HG03066 (cell line): Measurements from ENCODE around the gene TIMM17A.

Experiments used
- ATAC-seq: cut with Tn5 transposase; IDR thresholded peaks from one replicate; pipeline ENCODE4 v1.9.1; 2021; ENCODE audit warnings: low read depth; ENCODE audit not compliant: unreplicated experiment

The TIMM17A gene

DNA sequence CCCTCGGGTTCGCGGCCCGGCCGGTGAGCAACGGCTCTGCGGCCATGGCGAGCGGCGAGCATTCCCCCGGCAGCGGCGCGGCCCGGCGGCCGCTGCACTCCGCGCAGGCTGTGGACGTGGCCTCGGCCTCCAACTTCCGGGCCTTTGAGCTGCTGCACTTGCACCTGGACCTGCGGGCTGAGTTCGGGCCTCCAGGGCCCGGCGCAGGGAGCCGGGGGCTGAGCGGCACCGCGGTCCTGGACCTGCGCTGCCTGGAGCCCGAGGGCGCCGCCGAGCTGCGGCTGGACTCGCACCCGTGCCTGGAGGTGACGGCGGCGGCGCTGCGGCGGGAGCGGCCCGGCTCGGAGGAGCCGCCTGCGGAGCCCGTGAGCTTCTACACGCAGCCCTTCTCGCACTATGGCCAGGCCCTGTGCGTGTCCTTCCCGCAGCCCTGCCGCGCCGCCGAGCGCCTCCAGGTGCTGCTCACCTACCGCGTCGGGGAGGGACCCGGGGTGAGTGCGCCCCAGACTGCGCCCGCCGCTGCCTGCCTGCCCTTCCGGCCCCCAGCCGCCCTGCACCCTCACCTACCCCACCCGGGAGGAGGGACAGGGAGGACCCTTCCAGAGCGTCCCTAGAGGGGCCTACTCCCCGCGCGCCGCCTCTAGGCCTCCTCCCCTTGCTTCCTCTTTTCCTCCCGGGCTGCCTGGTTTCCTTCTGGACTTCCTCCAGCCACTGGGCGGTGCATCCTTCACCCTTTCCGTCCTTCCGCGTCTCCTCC is 27.5 kb downstream of the TIMM17A start, which contains the start of gene RNPEP:
Gene RNPEP, plus strand, starts transcription at position 26 of the 757 bp plus-strand sequence. Its CDS starts 19 bp downstream, at position 45.
- ATAC-seq: peak; percentile 68

DNA sequence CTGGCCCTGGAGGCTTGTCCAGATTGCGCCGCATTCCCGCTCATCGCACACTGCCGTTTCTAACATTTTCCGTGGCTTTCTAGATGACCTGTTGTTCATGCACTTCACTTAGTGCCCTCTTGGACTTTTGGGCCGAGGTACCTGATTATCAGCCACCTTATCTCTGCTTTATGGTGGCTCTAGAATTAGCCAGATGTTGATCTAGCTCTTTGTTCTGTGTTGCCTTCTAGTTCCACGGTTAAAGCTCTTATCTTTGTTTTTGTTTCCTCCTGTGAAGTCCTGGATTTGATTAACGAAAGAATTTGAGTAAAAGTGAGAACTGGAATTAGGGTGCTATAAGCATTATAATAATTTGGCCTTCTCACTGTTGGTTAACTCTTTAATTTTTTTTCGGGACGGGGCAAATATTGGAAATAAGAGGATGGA is 28.1 kb downstream of the TIMM17A start:
- no peak for ATAC-seq

DNA sequence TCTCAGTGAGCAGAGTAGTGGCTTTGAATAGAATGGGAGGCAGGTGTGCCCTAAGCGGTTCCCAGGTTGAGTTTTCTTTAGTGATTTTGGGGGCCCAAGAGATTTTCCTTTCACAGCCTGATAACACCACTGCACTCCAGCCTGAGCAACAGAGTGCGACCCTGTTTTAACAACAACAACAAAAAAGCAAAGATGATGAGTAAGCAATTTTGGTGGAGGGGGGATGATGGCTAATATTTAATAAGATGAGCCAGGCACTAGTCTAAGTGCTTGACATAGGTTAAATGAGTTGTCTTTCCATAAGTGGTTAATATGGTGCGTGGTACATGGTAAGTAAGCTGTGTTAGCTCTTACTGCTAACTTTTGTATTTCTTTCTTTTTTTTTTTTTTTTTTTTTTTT is 29.1 kb downstream of the TIMM17A start:
- ATAC-seq: no peak

DNA sequence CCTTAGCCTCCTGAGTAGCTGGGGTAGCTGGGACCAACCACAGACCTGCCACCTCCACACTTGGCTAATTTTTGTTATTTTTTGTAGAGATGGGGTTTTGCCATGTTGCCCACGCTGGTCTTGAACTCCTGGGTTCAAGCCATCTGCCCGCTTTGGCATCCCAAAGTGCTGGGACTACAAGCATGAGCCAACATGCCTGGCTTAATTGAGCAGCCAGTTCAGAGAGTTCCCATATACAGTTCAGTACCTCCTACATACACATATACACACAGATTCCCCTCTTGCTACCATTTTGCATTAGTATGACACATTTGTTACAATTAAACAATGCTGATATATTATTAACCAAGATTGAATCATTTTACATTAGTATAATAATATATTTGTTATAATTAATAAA is 30.1 kb downstream of the TIMM17A start:
- ATAC-seq: no peak

DNA sequence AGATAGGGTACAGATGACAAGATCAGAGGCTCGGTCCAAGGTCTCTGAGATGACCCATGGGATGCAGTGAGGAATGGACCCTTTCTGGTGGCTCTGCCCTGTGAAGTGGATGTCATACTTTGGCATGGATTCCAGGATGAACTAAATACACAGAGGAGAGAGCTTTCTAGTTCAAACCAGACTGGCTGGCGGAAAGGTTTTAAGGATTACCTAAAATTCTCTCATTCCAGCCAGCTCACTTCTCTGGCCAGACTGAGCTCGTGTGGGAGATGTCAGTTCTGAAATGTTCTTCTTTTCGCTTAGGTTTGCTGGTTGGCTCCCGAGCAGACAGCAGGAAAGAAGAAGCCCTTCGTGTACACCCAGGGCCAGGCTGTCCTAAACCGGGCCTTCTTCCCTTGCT is 33.3 kb downstream of the TIMM17A start:
- ATAC-seq: no peak

DNA sequence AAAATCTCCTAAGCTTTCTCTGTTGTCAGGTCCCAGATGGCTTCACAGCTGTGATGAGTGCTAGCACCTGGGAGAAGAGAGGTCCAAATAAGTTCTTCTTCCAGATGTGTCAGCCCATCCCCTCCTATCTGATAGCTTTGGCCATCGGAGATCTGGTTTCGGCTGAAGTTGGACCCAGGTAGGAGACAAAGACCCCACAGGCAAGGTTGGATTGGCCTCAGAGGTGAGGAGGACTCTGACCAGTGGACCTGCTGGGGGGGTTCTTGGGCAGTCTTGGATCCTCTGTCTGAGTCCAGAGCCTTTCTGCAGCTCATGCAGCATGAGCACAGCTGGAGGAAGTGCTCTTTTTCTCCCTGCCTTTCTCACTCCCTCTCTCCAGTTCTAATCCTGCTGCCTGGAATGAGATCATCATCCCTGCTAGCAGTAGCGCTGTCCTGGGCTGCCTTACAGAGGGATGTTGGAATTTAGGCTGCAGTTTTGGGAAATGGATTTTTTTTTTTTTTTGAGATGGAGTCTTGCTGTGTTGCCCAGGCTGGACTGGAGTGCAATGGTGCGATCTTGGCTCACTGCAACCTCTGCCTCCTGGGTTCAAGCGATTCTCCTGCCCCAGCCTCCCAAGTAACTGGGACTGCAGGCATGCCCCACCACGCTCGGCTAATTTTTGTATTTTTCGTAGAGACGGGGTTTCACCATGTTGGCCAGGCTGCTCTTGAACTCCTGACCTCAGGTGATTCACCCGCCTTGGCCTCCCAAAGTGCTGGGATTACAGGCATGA is 34.2 kb downstream of the TIMM17A start:
- no peak for ATAC-seq

DNA sequence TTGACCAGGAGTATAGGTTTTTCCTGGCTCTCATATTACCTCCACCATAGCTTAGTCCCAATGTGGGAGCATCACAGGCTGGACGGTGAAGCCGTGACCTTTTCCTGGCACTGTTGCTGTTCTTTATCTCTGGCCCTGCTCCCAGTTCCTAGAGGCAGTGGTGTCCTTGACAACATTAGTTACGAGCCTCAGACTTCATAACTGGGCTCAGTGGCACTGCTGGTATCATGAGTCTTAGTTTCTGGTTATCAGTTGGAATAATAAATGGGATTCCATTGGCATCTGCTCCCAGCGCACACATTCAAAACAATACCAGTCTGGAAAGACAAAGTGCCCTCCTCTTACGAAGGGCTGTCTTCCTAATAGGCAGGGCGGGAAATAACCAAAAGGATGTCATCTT is 35.1 kb downstream of the TIMM17A start:
- ATAC-seq: no peak

DNA sequence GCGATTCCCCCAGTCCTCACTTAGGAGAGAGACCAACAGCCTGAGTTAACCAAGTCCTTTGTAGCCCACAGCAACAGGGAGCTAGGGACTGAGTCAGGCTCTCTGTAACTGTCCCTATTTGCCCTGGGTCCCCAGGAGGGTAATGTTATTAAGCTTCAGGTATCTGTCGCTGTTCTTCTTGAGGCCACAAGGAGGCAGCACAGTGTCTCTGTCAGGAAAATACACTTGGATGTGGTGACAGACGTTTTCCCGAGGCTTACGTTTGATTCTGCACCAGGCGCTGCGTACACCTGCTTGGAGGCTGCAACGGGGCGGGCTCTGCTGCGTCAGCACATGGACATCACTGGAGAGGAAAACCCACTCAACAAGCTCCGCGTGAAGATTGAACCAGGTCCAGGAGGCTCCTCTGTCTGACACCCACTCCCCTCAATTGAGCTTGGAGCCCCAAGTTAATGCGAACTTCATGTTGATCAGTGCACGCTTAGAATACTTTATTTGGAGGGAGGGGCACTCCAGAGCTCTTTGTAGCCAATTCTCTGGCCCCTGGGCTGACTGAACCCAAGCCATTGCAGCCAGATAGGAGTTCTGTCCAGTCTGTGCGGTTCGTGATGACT is 44.4 kb downstream of the TIMM17A start:
- no peak for ATAC-seq

DNA sequence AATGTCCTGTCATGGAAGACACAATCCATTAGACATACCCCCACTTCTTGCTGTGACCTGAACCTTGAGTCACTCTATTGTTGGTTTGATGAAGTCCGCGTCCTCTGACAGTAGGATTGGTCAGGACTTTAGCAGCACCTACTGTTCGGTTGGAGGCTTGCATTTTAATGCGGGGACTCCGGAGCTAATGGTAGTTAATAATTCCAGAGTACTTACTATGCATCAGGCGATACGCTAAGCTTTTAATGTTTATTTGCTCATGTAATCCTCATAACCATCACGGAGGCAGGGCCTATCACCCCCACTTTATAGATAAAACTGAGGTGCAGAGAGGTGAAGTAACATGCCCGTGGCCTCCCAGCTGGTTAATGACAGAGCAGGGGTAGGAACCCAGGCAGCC is 47.2 kb downstream of the TIMM17A start:
- ATAC-seq: no peak

DNA sequence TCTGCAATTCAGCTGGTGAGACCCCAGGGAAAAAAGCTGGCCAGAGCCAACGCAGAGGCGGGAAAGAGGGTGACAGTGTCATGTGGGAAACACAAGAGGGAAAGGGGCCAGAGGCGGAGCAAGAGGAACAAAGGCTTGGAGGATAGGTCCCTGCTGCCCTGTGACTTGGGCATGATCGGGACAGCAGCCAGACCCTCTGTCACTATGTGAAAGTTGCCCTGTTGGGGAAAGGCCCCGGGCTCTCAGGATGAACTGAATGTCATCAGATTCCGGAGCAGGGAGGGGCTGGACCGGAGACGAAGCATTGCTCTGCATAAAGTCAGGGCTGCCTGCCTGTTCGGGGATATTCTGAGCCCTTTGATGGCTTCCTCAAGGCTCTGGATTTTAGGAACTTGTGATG is 49.4 kb downstream of the TIMM17A start:
- no peak for ATAC-seq

DNA sequence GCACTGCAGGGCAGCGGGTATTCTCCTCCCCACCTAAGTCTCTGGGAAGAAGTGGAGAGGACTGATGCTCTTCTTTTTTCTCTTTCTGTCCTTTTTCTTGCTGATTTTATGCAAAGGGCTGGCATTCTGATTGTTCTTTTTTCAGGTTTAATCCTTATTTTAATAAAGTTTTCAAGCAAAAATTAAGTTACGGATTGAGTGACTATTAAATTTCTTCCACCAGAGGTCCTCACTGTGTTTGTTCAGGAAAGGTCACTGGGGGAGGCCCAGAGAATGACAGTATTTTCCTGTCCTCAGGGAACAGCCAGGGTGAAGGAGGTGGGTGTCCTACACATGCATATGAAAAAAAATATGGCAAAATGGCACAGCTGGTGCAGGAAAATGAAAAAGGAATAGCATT is 50.7 kb downstream of the TIMM17A start:
- no peak for ATAC-seq

DNA sequence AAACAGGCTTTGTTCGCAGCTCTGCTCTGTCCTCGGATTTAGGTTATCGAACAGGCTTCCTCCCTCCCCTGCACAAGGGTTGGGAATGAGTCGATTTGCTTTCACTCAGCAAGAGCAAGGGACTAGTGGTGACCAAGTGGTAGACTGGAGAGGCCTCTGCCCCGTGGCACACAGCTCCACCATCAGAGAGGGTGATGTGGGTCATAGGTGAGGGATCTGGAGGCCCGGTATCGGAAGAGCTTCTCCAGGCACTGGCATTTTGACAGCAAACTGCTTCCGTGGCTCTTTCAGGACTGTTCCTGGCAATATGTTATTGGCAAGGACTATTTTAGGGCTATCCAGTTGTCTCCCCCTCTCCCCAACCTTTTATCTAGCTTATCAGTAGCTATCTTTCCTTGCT is 52.0 kb downstream of the TIMM17A start:
- ATAC-seq: no peak

DNA sequence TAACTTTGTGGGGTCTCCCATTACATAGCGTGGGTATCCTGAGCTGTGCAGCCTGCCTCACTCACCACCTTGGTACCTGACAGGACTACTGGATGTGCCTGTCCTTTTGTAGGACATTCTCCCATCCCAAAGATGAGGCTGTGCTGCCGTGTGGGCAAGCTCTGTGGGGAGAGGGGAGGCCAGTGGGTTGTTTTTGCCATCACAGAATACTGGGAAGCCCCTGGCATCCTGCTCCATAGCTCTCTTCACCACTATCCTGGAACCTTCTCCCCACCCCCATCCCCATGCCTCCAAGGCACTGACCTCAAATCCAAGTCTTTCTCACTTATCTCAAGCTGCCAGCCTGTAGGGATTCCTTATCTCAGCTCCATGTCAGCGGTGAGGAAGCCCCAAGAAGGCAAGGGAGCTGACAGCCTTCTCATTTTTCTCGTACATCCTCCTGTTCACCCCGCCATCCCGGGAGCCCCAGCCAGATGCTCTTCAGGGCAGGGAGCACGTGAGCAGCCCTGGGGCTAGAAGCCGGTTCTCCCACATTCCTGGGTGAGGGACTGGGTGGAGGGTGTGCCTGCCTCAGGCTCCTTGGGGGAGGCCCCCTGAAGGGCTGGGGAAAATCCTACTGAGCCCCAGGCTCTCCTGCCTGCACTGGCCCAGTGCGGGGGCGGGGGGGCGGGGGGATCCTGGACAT is 52.6 kb downstream of the TIMM17A start:
- no peak for ATAC-seq

DNA sequence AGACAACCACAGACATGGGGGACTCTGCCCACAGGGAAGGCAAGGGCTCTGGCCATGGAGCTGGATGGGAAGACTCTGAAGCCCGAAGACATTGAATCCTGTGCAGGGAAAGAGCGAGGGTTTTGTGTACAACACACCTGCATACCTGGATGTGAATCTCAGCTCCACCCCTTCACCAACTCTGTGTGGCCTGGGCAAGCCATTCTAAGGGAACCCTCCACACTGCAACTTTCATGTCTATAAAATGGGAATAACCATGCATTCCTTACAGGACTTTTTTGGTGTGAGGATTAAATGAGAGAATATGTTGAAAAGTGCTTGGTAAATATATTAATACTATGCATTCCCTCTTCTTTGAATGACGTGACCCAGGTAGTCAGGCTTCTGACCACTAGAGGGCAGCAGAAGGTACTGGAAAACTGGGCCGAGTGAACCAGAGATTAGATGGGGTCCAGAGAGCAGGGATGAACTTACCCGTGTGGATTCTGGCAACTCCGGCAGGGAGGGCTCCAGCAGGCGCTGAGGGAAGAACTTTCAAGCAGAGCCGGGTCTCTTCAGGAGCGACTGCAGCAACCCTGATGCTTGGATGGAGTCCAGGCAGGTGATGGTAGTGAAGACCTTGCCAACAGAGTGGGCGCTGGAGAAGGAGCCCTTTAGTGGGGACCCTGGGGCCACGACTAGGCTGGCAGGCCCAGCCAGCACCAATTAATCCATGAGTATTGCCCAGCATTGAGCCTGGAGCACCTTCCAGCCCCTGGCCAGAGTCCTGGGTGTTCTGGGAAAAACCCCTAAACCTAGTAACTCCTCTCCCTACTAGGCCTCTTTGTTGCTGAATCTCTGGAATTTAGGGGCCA is 54.2 kb downstream of the TIMM17A start:
- ATAC-seq: peak; percentile 36

DNA sequence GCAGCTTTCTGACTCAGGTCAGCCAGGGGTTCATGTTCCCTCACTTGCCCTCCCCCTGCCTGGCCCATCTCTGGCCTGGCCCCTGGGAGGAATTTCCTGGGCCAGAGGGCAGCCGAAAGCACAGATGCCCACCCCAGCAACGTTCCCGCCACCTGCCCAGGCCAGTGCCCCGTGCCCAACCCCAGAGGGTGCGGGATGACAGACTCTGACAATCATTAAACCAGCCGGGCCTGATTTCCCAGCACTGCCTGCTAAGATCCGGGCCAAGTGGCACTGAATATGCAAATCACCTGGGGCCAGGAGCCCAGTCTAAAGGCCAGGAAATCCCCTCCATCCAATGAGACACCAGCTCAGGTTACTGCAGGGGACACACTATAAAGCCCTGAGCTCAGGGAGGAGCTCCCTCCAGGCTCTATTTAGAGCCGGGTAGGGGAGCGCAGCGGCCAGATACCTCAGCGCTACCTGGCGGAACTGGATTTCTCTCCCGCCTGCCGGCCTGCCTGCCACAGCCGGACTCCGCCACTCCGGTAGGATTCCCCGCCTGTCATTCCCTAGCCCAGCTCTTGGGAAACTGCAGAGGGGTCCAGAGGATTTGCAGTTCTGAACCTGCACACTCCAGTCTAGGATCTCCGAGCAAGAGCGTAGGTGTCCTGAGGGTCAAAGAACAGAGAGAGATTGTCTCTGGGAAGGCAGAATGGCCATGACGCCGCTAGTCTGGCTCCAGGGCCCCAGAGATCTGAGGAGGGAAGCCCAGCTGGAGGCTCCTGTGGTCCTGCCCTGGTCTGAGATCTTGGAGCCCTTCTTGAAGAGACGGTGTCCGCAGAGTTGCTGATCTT is 55.1 kb downstream of the TIMM17A start, which contains the start of gene ELF3:
Gene ELF3, plus strand, starts transcription at position 408 of the 836 bp plus-strand sequence. CDS start 550 bp downstream, outside the sequence.
- peak; percentile 88 for ATAC-seq

DNA sequence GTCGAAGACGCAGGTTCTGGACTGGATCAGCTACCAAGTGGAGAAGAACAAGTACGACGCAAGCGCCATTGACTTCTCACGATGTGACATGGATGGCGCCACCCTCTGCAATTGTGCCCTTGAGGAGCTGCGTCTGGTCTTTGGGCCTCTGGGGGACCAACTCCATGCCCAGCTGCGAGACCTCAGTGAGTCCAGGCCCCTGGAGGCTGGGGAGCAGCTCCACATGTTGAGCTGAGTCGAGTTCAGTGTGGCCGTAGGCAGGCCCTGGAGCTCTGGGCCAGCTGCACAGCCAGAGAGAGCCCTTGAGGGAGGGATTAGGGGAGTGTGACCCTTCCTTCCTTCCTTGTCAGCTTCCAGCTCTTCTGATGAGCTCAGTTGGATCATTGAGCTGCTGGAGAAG is 56.7 kb downstream of the TIMM17A start:
- no peak for ATAC-seq

DNA sequence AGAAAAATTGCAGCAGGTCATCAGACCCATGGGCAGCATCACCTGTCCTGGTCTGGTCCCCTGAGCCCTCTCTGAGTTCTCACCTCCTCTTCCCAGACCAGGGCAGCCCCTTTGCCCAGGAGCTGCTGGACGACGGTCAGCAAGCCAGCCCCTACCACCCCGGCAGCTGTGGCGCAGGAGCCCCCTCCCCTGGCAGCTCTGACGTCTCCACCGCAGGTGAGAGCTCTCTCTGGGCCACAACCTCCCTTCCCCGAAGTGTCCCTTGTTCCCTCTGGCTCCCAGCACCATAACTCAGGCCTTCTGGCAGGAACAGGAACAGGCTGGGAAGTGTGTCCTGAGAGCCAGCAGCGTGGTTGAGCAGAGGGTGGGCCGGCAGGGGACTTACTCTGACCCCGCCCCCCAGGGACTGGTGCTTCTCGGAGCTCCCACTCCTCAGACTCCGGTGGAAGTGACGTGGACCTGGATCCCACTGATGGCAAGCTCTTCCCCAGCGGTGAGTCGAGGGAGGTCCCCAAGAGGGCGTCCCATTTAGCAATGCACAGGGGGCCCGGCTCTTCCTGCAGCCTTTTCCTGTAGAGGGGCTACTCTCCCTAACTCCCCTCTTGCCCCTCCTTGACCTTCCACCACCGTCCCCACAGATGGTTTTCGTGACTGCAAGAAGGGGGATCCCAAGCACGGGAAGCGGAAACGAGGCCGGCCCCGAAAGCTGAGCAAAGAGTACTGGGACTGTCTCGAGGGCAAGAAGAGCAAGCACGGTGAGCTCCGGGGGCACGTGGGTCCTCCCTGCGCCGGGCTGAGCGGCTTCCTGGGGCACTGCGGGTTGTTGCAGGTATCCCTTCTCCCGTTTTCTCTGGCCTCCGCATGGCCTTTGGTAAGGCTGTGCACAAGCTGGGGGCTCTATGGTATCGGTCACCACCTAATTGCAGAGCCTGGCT is 57.5 kb downstream of the TIMM17A start:
- no peak for ATAC-seq

DNA sequence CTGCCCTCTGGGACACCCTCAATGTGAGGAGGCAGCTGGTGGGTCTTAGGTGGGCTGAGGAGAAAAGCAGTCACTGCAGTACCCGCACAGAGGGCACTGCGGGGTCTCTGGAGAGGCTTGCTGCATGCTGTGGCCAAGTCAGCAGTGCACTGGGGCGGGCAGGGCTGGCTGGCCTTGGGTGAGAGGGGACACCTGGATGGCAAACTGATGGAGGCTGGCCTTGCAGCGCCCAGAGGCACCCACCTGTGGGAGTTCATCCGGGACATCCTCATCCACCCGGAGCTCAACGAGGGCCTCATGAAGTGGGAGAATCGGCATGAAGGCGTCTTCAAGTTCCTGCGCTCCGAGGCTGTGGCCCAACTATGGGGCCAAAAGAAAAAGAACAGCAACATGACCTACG is 58.3 kb downstream of the TIMM17A start:
- no peak for ATAC-seq
